Activated CD4-positive, alpha-beta T cell treated with anti-CD3 and anti-CD28 coated beads, Interleukin-2, amount 50 U/mL, for 16 hours (primary cell): ENCODE measurements around the gene LARP6.
"Not testable (repeated sequence)": the region's sequence is repeated elsewhere in the genome, so short reads cannot be mapped to it uniquely, and the experiment has no call there.

Source experiments
- DNase-seq: peaks from one replicate; pipeline ENCODE4 v3.0.0-alpha.2; 2020

The LARP6 gene

DNA sequence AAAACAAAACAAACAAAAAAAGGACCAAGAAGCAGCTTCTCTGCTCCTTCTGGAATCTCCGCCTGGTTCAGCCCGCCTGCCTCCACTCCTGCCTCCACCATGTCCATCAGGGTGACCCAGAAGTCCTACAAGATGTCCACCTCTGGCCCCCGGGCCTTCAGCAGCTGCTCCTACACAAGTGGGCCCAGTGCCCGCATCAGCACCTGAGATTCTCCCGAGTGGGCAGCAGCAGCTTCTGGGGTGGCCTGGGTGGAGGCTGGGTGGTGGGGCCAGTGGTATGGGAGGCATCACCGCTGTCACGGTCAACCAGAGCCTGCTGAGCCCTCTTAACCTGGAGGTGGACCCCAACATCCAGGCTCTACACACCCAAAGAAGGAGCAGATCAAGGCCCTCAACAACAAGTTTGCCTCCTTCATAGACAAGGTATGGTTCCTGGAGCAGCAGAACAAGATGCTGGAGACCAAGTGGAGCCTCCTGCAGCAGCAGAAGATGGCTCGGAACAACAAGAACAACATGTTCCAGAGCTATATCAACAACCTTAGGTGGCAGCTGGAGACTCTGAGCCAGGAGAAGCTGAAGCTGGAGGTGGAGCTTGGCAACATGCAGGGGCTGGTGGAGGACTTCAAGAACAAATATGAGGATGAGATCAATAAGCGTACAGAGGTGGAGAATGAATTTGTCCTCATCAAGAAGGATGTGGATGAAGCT, 4.8 kb upstream of the LARP6 start:
- not testable (repeated sequence) for DNase-seq

DNA sequence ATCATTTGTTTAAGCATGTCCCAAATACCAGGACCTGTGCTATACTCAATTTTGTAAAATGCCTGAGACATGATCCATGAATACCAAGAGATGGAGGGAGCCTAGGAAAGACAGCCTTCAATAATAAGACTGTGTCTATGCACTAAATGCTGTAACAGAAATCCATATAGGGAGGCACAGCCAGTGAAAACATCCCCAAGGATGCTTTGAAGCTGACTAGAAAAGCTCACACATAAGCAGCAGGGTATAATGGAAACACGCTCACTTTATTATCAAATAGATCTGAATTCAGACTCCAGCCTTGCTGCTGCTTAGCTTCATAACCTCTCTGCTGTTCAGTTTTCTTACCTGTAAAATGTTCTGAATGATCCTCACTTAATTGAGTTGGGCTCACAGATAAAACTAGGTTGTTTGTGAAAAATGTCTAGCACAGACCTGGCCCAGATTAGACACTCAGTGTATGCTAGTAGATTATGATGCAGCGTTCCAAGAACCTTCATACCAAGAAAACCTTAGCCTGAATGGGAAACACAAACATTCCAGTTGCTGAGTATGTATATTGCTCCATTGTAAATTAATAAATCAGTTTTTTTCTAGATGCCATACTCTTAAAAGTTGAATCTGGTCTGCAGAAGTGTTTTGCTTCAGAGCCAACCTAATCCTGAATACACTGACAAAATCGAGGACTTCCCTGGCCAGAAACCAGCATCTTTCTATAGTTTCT, 3.8 kb upstream of the LARP6 start:
- DNase-seq = no peak

DNA sequence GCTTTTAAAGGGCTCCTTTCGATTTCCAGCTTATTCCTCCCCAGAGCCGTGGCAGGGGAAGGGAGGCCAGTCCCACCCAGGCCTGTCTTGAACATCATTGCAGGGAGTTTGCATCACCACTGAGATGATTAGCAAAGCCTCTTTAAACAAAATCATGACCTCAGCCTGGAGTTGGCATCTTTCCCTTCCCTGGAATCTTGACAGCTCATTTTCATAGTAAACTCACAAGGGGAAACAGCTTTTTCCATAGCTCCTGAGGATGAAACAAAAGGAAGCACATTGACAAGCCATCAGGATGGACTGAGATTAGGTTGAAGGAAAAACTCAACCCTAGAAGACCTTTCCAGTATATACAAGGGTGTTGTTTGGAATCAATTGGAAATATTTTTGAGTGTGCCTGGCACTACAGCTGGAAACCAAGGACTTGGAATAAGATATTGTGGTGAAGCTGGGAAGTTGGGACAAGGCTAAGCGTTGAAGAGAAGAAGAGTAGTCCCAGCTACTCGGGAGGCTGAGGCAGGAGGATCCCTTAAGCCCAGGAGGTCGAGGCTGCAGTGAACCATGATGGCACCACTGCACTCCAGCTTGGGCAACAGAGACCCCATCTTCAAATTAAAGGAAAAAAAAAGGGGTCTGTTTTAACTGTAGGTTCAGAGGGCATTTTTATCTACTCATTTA, 3.1 kb upstream of the LARP6 start:
- DNase-seq = no peak

DNA sequence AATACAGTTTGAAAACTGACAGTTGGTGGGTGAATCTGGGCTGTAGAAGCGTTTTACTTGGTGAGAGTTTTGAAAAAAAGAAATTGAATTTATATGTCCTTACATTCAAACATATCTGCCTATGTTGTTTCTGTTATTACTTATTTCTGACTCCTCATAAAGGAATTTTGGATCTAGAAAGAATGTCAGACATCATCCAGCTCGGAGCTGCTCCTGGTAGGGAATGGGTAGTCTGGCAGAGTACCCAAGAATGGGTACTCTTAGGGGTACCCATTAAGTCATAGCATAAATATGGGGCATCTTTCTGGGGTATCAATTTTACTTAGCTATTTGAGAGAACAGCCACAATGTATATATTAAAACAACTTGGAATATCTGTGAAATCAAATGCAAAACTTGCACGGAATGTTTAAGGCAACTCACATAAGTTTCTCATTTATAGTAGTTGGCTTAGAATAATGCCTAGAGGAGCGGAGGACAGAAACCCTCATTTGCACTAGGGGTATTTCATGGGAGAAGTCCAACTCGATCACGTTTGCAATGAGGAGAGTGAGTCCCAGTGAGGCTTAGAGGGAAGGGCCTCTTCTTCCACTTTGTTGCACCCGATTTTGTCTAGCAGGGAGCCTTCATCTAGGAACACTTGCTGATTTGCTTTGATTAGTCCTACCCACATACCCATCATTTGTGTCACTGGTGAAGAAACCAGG, 2.4 kb upstream of the LARP6 start:
- DNase-seq = no peak

DNA sequence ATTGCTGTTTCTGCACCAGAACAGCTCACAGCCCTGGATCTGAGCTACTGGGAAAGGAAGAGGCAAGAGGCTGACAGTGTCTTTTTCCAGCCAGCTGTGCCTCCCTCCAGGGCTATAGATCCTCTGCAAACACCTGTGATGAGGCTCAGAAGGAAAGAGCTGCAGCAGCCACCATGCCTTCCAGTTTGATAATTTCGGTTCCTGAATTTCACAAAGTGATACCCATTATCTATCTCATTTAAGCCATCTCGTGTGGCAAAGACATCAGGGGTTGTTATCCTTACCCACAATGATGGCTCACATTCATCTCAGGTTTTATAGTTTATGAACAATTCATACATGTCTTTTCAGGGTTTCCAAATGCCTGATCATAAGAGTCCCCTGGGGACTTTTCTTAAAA, 1.8 kb upstream of the LARP6 start:
- no peak for DNase-seq

DNA sequence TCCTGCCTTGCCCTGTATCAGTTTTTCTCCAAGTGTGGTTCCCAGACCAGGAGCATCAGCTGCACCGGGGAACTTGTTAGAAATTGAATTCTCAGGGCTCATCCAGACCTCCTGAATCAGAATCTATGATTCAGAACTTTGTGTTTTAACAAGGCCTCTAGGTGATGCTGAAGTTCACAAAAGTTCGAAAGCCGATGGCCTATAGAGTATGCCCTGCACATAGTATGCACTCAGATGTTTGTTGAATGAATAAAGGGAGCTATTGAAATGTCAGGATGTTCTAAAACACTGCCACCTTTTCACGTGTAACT, 664 bp upstream of the LARP6 start:
- no peak for DNase-seq

DNA sequence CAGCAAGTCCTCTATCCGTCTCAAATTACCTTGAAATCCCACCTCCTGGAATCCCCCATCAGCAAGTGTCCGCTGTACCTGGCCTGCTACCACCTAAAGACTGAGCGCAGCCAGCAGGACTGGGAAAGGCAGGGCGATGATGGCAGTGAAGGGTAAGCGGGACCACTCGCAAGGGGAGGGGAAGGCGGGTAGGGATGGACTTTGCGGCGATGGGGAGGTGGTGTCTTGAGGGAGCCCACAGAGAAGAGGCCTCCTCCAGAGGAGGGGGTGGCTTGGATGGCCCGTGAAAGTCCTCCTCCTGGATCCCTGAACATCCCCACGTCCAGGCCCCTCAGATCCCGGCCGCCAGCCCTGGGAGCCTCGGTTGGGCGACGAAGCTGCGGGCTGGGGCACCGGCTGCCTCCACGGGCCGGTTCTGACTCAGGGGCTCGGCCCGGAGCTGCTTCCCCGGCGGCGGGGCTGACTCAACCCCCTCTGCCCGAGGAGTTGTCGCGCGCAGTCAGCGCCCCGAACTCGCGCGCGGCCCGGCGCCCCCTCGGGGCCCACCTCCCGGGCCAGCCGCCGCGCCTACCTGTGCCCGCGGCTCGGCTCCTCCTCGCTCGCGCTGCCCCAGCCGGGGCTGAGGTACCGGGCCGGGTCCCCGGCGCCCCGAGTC, 512 bp downstream of the LARP6 start:
- no peak for DNase-seq

DNA sequence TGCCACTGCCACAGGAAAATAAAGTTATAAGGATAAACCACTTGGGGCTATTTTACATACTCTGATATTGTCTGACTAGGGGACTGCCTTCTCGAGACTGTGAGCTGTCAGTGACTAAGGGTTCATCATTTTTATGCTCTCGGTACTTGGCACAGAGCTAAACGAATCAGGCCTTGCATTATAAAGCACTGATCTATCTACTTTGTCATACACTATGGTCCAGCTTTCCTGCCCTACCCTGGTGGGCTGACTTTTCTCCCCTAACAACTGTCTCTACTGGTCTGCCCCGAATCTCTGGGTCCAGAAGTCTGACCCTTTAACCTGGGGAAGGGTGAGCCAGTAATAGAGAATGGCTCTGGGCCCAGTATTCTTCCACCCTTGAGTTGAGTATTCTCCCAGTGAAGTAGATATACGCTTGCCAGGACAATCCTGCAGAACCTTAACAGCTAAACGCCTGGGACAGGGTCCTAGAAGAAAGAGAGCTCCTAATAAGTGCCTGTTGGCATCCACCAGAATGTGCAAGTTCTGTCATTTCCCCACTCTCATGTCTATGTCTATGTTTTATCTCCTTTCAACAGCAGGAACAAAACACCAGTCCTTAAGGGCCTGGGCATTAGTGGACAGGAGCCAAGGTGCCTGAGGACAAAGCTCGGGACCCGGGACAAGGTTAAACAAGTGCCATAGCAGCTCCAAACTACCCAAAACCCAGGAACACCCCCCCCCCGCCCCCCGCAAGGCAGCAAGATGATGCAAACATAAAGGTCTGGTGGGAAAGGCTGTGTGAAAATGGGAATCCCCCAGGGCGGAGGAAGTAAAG, 1.2 kb downstream of the LARP6 start:
- no peak for DNase-seq

DNA sequence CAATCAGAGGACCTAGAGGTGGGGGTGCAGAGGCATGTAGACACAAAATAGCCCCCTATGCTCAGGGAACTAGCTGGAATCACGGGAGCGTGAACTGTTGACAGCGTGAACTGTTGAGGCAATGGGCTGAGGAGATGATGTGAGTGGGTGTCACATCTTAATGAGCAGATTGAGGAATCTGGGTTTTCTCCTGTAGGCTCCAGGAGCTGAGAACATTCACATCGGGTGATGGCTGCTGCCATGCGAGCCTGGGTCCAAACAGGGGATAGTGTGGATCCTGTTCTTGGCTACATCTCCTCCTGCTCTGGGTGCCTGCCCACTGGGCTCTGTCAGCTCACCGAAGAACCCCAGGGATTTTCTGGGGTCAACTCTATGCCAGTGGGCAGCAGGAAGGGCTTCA, 2.1 kb downstream of the LARP6 start:
- DNase-seq = no peak

DNA sequence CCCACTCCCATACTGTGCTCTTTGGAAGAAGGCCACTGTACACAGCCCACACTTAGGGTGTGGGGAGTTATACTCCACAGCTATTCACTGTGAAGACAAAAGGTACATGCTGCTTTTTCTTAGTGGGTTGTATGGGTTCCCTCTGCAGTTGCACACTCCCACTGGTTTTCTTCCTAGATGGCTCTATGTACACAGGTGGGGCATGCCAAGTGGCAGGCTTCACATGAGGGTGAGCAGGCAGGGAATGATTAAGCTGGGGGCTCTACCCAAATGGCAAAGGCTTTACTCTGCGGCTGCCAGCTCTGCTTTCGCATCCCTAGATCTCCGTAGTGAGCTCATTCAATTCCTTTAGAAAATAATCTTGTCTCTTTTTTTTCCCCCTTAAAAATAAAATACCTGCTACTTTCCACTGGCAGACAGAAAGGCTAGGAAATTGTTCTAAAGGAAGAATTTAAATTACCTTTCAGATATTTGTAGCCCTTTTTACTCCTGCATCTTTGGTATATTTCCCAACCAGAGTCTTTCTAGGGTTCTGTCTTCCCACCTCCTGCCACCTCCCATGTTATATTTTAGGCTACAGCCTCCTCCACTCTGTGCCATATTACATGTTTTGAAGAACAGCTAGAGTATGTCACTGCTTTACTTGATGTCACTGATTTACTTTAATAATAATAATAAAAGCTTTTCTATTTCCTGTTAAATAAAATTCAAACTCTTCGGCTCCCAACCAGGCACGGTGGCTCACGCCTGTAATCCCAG, 8.2 kb downstream of the LARP6 start:
- no peak for DNase-seq

DNA sequence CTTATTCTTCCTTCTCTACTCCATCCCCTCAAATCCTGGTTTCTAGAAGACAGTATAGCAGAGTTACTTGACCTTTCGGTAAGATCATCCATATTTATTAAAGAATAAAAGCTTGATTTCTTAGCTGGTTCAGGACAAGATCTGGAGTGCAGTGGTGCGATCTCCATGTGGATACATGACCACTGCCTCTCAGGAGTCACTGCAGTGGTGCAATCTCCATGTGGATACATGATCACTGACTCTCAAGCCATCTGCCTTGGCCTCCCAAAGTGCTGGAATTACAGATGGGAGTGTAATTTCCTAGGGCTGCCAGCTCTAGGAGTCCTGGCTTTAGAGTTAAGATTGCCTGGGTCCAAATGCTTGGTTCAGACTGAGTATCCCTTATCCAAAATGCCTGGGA, 16.5 kb downstream of the LARP6 start:
- DNase-seq = no peak

DNA sequence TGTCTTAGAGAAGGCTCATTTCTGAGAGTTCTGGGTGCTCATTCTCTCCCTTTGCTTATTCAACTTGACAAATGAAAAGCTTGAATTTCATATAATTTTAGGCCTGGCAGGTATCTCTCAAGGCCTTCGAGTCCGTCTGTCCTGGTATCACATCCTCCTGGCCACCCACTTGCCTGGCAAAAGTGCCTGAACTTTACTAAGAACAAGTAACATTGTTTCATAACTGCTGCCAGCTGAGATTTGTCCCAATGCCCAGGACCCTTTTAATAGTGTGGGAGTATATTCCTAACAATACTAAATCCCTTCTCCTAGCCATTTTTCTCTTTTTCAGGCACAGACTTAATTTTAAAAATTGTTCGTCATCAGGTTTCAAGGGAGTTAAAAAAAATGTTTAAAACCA, 18.1 kb downstream of the LARP6 start:
- DNase-seq = no peak

DNA sequence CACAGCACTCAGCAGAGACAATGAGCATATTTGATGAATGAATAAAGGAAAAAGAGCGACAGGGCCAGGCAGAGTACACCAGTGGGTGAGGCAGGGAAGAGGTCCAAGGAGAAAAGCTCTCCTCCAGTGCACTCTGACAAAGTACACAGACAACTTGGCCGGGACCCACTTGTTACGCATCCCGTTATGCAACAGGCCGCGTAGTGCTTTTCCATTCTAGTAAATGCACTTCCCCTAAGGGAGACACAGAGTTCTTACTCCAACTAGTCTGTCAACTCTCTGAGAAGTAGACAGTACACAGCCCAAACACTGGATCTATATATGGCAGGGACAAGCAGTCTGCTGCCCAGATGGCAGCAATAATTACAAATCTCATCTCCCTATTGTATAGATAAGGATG, 18.5 kb downstream of the LARP6 start:
- no peak for DNase-seq

DNA sequence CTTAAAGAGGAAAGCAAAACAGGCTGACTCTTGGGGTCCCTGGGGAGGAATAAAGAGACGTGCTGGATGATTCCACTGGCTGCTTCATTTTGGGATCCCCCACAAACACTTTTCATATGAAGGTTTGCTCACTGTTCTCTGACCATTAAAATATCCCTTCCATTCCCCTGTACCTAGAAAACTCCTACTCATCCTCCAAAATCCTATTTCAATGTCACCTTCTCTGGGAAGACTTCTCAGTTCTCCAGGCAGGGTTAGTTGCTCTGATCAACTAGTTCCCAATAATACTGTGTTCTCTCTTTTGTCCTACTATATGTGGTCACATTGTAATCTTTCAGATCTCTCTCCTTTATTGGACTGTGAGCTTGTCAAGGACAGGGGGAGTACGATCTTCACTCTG, 19.0 kb downstream of the LARP6 start:
- no peak for DNase-seq

DNA sequence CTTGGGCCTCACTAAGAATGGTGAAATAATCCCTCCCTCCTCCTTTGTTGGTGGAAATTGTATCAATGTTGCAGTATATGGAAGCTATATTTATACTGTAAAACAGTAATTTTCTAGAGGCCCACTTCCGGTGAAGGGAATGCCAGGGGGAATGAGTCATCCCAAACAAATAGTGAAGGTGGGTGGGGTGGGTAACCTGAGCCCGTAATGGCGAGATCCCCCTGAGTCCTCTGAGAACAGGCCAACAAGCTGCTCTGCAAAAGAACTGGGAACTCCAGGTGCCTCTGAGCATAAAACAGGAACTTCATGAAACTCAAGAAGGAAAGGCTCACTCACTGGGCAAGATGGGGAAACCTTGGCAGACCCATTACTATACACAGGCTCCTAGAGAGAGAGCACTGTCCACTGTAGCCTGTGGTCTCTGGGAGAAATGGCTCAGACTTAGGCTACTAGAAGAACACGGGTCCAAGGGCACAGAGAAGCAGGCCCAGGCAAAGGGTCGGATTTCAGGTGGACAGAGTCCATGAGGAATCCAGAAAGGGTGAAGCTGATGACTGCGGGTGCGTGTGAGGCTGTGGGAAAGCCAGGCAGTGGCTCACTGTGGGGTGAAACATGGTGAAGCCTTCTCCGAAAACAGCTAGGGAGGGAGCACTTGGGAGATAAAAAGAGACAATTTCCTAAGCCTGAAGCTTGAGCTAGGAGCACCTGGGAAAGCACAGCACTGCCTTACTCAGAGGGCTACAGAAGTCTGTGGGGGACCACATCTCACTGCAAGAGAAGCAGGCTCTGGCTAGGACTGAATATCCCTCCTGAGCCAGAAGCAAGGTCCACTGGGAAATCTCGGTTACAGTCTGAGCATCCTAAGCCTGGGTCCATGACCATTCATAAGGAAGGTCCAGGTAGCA, 19.8 kb downstream of the LARP6 start:
- DNase-seq = no peak

DNA sequence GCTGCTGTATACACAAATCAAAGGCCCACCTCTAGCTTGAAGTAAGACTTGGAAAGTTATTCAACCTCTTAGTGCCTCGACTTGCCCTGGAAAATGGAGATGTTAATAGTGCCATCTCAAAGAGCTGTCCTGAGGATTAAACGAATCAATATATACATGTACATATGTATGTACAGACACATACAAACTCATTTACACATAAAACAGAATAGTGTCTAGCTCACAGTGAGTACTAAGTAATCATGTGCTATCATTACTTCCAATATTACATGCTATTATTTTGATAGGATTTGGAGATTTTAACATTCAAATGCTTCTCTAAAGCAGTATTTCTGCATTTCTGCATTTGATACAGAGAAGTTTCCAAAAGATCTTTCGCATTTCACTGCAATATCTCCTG, 20.5 kb downstream of the LARP6 start:
- no peak for DNase-seq

DNA sequence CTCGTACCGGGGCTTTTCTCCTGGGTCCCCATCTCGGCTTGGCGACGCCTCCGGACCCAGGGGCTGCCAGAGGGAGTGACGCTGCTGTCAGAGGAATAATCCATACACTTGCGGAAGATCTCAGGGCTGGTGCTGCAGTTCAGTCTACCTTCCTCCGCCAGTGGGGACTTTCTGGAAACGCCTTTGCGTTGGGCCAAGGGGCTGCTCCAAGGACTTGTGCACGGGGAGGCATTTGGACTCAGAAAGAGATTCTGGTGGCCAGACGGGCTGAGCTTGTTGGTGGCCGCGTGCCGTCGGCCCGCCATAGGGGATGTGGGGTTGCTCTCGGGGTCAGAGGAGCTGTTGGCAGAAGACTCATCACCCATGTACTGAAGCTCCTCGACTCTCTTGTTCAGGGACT, 21.8 kb downstream of the LARP6 start:
- no peak for DNase-seq

DNA sequence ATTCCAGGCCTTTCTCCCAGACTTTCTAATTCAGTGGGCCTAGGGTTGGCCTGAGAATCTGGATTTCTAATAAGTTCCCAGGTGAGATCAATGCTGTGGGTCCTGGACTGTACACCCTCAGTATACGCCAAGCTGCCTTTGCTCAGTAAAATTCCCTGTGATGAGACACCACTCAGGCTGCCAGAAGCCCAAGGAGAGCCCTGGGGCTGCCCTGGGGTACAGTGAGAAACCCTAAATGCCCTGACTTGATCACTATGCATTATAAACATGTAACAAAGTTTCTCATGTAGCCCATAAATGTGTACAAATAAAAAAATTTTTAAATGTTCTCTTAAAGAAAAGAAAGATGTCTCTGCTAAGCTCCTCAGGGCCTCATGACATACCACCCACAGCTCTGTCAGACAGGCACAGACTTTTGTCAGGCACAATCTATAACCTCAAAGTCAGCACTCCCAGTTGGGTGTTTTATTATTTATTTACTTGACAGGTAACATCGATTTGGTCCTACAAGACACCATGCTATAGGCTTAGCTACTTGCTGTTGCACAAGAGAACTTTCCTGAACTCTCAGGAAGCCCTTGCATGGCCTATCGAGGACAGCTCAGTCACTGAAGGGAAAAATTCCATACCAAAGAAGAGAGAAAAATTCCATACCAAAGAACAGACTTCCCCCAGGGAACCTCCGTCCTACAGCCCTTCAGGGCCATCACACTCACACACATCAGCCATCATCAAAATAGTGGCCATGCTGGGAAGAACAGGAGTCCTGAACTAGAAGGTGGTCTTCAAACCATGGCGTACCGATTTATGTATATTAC, 22.7 kb downstream of the LARP6 start:
- no peak for DNase-seq

DNA sequence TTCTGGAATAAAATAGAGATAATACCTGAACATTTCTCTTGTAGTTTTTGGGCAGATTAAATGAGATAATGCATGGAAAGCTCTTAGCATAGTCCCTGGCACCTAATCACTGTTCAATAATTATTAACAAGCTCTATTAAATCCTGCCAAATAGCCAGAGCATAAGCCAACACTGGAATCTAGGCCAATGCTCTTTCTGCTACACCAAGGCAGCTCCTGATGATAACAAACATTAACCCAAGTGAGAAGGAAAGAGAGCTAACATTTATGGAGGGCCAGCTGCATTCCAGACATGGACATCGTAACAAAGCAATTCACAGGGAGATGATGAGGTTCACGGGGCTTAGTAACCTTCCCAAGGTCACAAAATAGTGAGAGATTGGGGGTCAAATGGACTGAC, 23.3 kb downstream of the LARP6 start:
- no peak for DNase-seq
